Activated CD4-positive, CD25-positive, alpha-beta regulatory T cell treated with anti-CD3 and anti-CD28 coated beads, Interleukin-2, amount 50 U/mL, for 24 hours (primary cell): ENCODE measurements around the gene RABGGTA.
A peak's percentile ranks its signal among the peaks of the same experiment; 100 is the strongest.

Source experiments
- ATAC-seq, 2 donors: fragments of 150-1000 bp; cut with Tn5 transposase; one replicate each; pipeline ENCODE4 v1.10.0; 2021; ENCODE audit warnings: mild to moderate bottlenecking in 1 of 2, moderate library complexity in 1 of 2

The RABGGTA gene

DNA sequence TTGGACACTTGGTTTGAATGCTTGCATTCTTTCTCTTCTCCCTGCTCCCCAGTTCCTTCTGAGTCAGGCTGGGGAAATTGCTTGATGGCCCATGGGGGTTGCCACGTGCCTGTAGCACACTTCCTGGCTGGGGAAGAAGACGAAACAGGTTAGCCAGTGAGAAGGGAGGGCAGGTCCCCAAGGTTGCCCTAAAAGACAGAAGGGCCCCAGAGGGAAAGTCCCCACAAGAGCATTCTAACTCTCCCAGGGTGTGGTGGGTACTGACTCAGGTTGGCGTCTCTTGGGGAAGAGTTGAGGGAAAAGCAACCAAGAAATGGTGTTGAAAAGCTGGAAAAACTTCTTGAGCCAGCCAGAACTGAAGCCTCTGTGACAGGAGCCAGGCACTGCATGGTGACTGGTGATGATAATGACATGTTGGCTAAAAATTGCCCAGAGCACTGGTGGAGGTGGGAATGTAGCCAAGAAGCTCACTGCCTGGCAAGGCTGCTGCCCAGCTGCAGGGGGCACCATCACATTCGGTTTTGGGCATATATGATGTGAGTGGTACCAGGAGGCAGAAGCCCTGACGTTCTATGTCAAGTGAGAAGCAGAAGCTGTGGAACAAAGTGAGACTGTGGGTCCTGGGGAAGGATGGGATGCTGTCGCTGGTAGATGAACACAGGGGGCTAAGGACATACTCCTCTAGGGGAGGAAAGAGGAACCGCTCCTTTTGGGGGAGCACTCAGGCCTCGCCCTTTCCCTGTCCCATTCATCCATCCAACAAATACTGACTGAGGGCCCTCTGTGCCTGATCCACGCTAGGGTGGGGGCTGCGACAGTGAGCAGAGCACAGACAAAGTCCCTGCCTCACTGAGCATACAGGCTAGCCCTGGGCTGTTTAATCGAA, 8.1 kb upstream of the RABGGTA start:
- ATAC-seq: peak; percentile 85 to 91

DNA sequence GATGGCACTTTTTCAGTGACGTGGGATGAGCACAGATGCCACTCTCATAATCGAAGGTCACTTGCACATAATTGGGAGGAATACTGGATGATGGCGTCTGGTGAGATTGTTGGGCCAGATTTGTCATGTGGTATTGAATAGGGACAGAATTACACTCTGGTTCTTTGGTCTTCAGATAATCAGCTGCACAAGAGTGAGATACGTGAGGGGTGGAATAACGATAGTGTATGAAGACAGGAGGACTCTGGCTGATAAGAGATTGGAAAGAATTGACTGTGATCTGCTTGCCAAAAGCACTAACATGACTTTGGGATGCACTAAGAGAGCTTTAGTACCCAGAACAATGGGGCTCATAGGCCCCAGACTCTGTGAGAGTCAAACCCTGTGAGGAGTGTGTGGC, 7.0 kb upstream of the RABGGTA start:
- no peak for ATAC-seq

DNA sequence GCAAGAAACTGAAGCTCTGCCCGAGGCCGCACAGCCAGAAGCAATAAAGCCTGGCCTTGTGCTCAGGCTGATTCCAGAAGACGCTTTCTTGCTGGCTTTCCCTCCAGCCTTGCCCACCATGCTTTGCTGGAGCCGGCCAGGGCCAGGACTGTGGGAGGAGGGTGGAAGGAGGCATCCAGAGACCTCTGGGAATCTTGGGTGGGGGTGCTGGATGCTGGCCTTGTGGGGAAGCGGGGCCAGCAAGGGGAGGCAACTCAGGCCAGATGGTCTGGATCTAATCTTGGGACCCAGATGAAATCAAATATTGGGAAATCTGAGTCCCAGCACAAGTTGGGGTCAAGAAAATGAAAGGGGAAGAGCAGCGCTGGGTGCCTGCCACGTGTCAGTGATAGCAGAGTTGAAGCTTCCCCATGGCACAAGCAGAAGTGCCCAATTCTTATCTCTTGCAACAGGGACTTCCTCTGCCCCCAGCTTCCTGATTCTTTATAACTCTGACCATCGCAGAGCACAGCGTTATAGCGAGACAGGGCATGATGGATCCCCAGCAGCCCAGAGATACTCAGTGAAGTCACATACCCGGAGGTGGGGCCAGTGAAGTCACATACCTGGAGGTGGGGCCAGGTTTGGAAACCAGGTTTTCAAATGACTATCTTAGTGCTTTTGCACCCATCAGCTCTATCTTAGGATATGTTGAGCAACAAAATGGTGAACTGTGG, 6.4 kb upstream of the RABGGTA start:
- ATAC-seq: no peak

DNA sequence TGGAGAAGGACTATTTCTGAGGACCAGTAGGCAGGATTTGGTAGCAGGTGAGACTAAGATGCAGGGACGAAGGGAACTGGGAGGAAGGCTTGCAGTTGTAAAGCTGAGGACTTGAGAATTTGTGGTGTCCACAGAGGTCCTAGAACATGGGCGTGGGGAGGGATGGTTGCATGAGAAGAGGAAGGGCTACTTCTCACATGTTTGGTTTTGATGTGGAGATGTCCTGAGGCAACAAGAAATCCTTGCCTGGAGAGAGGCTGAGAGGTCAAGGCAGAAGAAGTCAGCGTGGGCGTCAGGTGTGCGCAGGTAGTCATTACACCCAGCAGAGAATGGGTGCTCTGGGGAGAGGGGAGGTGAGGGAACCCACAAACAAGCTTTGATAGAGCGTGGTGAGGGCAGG, 5.7 kb upstream of the RABGGTA start:
- no peak for ATAC-seq

DNA sequence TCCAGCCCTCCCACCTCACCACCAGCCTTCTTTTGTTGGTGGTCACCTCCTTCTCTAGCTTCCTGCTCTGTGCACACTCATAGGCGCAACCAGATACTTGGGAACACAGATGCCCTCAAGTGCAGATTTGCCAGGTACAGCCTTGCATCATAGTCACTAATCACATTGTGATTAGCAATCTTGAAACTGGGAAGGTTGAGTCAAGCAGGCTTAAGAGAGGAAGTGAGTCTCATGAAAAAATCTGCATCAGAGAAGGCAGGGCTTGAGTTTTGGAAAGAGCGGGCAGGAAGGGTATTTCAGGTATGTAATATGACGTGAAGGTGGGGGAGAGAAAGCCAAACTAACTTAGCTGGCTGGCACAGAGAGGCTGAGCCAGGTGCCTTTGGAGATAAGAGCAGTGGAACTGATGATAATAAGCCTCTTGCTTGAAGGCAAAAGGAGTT, 2.7 kb upstream of the RABGGTA start:
- peak; percentile 67 to 73 for ATAC-seq

DNA sequence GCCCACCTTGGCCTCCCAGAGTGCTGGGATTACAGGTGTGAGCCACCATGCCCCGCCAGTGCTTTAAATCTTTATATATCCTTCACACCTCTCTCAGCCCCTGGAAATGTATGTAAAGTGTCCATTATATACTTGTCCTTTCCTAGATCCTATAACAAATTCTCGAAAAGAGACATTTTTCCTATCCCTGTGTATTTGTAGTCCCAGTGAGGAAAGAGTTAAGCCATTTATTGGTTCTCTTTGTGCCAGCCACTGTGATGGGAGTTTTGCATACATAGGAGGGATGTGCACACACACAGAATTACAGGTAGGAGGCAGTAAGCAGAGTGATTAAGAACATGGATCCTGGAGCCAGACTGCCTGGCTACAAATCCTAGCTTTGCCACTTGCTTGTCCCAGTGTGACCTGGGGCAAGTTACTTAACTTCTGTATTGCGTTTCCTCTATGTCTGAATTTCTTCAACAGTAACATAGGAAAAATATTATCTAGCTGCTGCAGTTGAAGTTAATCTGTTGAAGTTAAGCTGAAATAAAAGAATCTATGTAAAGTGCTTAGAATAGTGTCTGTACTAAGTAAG, 2.1 kb upstream of the RABGGTA start:
- no peak for ATAC-seq

DNA sequence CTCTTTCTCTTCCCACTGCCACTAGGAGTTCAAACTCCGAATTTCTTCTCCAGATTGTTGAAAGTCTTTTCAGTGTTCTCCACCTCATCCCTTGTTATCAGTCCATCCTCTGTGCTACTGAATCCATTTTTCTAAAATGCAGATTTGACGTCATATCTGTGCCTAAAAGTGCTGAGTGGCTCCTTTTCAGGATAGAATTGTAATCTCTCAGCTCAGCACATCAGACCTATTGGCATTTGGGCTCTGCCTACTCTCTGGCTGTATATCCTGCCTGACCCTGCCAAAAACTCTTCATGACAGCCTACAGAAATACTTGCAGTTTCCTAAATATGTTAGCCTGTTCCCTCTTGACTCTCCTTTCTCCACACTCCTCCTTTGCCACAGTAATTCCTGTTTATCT, 1.1 kb upstream of the RABGGTA start:
- no peak for ATAC-seq

DNA sequence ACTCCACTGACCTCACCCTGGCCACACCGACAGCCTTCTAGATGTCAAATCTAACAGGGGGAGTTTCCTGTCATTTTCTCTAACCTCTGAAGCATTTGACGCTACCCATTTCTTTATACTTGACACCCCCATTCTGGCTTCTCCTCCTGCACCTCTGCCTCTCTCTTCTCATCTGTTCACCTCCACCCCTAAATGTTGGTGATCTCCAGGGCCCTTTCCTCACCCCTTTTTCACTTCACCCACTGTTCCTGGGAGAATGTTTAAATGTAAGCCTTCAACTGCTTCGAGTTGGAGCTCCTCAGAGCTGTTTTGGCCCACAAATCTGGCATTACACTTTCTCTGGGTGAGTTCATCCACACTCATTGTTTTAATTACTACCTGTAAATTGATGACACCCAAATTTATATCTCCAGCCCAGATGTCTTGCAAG, 452 bp upstream of the RABGGTA start:
- ATAC-seq: no peak

DNA sequence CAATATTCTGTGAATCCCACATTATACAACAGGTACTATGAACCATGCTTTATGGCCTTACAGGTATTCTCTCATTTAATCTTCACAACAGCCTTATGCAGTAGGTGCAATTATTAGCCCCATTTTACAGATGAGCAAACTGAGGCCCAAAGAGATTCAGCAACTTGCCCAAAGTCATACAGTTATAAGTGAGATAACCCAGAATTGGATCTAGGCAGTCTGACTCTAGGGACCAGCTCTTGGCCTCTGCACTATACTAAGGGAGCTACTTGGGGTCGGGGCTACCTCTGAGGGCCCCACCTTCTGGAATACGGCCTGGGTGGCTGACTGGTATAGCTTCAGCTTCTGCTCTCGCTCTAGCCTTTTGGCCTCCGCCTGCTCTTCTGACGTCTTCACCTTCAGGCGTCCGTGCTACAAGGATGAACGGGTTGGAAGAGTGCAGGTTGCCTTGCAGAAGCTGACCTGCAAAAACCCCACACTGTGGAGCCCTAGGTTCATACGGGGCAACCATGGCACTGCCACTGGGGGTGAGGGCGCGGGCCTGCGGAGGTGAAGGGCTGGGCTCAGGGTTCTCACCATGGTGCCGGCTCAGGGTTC, 762 bp downstream of the RABGGTA start:
- no peak for ATAC-seq

DNA sequence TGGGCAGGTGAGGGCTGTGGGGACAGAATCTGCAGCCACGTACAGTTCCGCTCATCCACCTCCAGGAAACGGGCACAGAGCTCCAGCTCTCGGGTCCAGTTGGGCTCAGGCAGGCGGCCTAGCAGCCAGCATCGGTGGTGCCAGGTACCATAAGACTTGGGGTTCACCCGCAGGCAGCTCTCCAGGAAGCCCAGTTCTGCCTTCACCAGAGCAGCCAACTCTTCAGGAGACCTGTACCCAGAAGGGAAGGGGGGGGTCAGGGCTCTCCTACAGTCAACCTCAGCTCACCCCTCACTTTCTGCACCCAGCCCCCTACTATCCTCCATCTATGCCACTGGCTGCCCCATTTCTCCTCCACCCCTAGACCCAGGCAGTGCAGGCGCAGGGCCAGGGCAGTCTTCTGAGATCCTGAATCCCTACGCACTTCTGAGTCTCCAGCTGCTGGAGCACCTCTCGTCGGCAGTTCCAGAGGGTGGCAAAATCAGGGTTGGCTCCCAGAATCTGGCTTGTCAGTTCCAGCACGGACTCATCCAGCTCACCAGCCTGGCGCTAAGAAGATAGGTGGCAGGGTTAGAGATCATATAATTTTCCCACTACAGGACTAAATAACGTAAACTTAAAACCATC, 1.4 kb downstream of the RABGGTA start:
- no peak for ATAC-seq

DNA sequence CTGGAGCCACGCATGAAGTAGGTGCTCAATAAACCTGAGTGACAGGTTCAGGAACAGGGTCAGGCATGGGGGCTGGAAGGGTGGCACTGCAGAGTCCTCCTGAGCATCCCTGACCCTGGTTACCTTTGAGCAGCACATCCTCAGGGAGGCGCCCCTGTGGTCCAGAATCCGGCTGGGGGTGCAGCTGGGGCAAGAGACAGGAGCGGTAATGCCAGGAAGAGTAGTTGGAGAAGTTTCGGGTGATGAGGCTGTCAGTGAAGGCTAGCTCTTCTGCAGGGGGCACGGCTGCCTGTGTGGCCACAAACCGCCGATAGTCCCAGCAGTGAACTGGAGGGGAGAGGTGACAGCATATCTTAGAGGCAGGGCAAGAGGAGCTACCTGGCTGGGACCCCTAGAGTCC, 2.0 kb downstream of the RABGGTA start:
- ATAC-seq: no peak

DNA sequence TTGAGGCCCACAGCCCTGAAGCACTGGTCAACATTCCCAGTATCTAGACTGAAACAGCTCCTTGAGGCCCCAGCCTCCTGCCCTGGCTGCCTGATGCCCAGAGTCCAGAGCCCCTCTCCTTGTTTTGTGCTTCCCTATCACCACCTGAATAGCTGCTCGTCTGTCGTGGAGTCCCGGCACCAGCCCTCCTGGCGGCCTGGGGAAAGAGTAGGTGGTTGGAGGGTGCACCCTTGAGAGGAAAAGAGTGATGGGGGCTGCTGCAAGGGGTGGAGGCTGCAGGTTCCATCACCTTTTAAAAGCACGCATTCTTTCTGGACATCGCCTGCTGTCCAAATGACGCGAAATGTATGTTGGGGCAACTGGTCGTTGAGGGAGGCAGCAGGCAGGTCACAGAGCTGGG, 3.2 kb downstream of the RABGGTA start:
- ATAC-seq: no peak

DNA sequence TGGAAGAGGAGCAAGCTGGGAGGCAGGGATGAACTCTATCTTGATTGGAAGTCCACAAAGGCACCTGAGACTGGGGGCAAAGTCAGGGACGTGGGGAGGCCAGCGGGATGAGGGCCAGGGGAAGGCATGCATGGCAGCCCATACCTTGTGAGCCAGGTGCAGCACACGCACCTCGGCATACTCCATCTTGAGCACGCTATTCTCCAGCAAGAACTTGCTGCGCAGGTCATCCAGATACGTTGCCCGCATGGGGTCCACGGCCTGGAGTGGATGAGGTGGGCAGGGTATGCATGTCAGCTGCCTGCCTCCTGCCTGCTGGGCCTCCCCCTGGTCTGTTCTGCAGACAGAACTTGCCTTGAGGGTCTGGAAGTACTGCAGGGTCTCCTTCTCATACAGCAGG, 3.9 kb downstream of the RABGGTA start:
- no peak for ATAC-seq

DNA sequence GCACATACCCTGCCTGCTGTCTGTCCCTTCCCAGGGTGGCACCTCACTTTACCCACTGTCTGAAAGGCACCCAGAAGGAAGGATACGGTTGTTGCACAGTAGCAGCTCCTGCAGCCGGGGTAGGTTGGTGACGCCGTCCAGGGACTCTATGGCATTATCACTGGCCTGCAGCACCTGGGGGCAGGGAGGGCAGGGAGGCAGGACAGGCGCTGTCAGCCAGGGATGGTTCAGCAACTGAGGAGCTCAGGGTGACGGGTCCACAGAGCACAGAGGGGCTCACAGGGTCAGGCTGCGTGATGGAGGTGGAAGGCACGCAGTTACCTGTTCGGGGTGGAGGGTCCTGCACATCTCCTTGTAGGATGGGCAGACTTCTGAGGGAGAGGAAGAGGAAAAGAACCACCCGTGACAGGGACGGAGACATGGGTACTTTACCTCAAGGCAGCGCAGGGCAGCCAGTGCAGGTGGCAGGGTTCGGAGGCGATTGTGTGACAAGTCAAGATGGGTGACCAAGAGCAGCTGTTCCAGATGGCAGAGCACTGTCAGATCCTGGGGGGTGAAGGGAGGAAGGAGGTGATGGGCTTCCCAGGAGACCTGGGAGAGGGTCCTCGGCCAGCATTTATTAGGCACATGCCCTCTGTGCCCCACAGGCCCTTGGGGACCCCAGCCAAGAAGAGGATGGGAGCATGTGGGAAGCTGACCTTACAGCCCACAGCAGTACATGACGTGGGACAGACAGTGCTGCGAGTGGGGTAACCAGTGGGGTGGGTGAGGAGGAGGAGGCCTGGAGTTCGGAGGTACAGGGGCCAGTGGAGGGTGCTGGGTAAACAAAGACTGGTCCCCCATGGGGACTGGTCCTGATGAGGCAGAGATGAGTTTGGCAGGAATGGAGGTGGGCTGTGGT, 4.8 kb downstream of the RABGGTA start:
- no peak for ATAC-seq

DNA sequence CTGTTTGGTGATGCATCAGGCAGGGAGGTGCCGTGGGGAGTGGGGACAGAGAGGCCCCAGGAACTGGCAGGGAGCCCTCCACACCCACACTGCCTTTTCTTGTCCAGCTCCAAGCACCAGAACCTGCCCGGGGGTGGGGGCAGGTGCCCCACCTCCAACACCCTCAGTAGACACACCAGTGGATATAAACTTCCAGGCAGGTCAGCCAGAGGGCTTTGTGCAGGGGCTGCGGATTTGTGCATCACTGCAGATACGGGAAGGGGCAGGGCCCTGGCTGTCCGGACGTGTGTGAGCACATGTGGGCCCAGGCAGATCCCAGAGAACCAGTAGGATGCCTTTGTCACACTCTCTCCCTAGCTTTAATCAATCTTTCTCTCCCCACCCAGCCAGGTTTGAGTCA, 7.1 kb downstream of the RABGGTA start:
- no peak for ATAC-seq

DNA sequence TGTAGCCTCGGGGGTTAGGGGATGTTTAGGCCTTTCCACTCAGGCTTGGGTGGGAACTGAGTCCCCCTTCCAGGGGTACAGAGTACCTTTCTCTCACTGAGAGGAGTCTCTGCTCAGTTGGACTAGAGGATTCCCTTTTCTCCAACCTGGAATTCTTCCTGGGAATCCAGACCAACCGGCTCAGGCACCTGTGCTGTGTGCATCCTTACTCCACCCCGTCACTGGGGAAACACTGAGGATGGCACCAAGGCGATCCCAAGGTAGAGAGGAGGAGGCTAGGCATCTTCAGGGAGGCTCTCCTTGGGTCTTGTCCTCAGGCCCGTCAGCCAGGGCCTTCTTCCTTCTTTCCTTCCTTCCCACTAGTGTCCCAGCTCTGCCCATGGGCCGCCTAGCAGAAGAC, 7.5 kb downstream of the RABGGTA start:
- no peak for ATAC-seq

DNA sequence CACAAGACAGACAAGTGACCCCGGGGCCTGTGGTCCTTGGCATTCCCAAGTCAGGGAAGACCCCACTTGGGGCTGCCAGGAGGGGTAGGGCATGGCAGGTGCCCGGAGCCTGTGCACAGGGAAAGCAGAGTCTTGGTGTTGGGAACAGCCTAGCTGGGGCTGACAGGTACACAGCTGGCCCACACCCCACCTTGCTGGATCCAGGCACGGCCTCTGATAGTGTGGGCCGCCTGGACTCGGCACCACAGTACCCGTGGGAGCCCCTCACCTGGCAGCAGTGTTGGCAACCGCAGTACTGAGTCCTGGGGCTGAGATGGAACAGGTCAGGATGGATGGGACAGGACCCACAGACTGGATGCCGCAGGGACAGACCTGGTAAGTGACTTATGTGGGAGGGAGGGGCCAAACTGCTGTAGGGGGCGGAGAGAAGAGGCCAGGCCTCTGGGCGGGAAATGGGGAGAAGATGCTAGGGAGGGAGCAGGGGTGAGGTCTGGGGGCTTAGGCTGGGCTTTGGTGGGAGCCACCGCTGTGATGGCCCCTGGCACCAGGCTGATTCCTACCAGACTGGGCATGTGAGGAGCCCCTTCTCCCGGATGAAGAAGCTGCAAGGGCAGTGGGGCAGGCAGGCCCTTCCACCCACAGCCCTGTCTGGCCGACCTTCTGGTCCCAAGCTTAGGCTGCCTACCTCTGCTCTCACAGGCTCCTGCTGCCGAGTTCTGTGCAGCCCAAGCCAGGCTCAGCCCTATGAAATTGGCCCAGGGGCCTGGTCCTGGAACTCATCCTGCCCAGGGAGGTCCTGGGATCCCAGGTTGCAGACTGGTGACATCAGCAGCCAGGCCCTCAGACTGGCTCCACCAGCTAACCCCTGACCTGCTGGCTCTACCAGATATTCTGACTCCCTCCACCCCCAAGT, 8.3 kb downstream of the RABGGTA start, which contains the start of gene TGM1:
Gene TGM1 (minus strand): TSS at position 357 of the 913 bp plus-strand sequence. CDS start 825 bp downstream, outside the sequence.
- no peak for ATAC-seq

DNA sequence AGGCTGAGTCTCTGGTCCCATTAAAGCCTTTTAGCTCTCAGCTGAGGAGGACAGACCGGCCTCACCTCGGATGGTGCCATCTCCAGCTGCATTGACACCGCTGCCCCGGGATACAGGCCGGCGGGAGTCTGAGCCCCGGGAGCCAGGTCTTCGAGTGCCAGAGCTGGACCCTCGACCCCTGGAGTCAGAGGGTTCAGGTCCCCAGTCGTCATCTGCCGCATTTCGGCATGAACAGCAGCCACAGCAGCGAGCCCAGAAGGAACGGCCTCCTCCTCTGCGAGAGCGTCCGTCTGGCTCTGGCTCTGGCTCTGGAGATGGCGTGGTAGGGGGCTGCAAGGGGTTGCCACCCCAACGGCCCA, 9.4 kb downstream of the RABGGTA start:
- ATAC-seq: no peak

DNA sequence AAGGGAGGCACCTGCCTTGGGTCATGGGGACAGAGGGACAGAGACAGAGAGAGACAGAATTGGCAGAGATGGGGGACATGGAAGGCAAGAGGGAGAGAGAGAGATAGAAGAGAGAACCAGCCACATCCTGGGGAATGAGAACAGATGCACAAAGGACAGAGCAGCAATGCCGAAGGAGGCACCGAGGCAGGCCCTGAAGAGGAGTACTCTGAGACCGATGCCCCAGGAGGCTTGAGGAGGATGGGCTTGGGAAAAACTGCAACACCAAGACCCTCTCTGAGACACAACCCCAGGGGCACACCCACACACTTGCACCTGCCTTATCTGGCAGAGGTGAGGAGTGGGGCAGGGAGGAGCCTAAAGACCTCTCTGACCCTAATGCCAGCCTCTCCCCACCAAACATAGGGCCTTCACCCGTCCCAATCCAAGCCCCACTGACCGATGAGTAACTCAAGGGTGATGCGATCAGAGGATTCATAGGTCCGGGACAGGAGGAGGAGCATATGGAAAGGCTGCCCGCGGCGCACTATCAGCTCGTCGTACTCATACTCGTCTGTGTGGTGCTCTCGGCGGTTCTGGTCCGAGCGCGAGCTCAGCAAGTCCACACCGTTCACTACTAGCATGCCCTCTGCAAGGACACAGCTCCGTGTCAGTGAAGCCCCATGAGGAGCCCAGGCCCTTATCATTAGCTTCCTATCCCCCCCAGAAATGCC, 10.0 kb downstream of the RABGGTA start:
- ATAC-seq: no peak

DNA sequence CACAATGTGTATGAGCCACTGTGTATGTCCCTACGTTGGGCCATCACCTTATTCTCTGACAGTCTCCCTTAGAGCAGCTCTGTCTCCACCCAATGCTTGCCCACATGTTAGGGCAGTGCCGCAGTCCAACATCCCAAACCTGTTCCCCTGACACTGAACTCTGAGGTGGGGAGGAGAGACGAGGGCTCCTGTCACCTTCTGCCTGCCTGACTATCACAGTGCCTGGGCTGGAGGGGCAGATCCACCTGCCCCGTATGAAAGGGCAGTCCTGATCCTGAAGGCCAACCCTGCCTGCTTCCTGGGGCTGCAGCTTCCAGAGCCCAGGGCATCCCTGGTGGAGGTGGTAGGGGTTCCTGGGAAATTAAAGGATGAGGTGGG, 10.6 kb downstream of the RABGGTA start:
- ATAC-seq: no peak
